Measurements from ENCODE around the gene SLCO4C1.

SLCO4C1 gene

DNA sequence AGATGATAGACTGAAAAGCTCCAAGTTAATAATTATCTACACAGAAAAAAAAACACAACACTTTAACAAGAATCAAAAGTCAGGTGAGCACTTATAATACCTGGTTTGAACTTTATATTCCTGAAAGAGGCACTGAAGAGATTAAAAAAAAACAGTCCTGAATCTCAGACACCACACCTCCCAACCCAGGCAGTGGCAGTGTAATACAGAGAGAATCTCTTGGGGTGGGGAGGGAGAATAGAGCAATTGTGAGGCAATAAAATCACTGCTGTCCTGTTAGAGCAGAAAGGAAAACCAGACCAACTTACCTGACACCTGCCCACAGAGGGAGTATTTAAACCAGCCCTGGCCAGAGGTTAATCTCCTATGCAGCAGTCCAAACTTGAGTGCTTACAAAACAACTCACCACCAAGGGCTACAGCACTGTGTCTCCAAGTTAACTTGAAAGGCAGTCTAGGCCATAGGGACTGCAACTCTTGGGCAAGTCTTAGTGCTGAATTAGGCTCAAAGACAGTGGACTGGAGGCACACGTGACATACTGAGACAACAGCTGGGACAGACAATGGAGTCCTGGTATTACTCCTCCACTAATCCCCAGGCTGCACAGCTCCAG lies 54.2 kb downstream of the SLCO4C1 start:
- no peak overlapping the region for H3K4me3 ChIP-seq (ENCODE audit: low read depth, low read length)
- in situ Hi-C loops (cut with HindIII; ENCODE audit: low sequenced_read_pairs): no loop called here
- TF ChIP-seq, protein P1, sequence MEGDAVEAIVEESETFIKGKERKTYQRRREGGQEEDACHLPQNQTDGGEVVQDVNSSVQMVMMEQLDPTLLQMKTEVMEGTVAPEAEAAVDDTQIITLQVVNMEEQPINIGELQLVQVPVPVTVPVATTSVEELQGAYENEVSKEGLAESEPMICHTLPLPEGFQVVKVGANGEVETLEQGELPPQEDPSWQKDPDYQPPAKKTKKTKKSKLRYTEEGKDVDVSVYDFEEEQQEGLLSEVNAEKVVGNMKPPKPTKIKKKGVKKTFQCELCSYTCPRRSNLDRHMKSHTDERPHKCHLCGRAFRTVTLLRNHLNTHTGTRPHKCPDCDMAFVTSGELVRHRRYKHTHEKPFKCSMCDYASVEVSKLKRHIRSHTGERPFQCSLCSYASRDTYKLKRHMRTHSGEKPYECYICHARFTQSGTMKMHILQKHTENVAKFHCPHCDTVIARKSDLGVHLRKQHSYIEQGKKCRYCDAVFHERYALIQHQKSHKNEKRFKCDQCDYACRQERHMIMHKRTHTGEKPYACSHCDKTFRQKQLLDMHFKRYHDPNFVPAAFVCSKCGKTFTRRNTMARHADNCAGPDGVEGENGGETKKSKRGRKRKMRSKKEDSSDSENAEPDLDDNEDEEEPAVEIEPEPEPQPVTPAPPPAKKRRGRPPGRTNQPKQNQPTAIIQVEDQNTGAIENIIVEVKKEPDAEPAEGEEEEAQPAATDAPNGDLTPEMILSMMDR (IDR thresholded peaks at IDR 0.05; ENCODE audit: low read depth, low read length, missing control alignments): no peak
- DNase-seq (ENCODE audit: low read depth): no peak

DNA sequence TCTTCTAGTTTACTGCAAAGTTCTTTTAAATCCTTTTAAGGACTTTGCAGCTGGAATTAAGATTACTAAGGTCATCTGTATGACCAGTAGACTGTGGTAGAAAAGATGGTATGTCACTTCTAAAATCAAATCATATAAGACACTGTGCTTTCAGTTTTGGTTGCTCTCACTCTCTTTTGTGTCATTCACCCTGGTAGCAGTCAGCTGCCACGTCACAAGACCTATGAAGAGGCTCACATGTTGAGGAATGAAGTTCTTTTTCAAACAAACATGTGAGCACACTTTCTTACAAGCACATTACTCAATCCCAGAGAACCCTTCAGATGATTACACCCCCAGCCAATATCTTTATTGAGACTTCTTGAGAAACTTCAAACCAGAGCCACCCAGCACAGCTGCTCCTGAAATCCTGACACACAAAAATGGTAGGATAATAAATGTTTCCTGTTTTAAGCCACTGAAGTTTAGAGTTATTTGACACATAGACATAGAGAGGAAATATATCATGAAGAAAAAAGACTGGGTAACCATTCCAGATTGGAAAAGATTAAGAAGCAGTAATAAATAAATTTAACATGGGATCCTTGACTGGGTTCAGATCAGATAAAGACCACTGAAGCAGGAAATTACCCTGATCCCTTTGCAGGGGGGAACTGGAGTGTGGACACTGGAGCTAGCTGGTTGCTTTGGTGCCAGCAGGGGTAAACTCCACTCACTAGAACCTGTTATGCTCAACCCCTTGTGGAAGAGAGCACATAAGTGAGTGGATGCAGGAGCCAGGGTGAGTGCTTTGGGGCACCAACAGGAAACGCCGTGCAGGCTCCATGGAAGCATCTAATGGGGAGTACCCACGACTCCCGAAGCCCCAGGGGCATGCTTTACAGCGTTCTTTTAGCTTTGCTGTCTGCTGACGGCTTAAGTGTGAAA lies 64.1 kb downstream of the SLCO4C1 start:
- TF ChIP-seq, protein P1 (IDR thresholded peaks at IDR 0.05; ENCODE audit: low read depth, low read length, missing control alignments): no peak
- H3K4me3 ChIP-seq (ENCODE audit: low read depth, low read length): no peak overlapping the region
- in situ Hi-C loops (cut with HindIII; ENCODE audit: low sequenced_read_pairs): no loop called here
- no peak for DNase-seq (ENCODE audit: low read depth)

DNA sequence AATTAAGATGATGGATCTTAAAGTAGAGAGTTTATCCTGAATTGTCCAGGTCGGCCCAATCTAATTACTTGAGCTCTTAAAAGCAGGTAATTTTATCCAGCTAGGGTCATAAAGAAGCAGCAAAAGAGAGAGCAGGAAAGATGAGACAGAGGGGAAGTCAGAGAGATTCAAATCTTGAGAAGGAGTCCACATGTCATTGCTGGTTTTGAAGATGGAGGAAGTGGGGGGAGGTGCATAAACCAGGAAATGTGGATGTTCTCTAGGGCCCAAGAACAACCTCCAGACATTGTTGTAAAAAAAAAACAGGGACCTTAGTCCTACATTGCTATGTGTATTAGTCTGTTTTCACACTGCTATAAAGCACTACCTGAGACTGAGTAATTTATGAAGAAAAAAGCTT lies 66.4 kb downstream of the SLCO4C1 start:
- TF ChIP-seq, protein P1 (IDR thresholded peaks at IDR 0.05; ENCODE audit: low read depth, low read length, missing control alignments): no peak
- DNase-seq (ENCODE audit: low read depth): no peak
- in situ Hi-C loops (cut with HindIII; ENCODE audit: low sequenced_read_pairs): no loop called here
- H3K4me3 ChIP-seq (ENCODE audit: low read depth, low read length): no peak overlapping the region

DNA sequence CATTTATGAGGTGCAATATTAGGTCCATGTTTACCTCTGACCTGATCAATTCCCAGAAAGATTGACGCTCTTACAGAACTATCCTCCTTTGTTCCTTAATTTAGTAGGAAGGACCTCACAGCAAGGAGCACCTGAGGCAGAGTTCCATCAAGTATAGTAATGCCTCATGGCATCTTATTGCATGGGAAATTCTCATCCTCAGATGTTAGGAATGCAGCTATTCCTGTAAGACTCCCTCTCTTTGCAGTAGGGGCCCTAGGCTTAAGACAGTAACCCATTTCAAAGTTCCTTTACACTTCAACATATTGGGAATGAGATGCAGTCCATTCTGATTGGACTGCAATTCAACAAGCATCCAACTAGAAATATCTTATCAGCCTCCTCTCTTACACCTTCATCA lies 69.8 kb downstream of the SLCO4C1 start:
- no peak overlapping the region for H3K4me3 ChIP-seq (ENCODE audit: low read depth, low read length)
- DNase-seq (ENCODE audit: low read depth): no peak
- TF ChIP-seq, protein P1 (IDR thresholded peaks at IDR 0.05; ENCODE audit: low read depth, low read length, missing control alignments): no peak
- in situ Hi-C loops (cut with HindIII; ENCODE audit: low sequenced_read_pairs): no loop called here

DNA sequence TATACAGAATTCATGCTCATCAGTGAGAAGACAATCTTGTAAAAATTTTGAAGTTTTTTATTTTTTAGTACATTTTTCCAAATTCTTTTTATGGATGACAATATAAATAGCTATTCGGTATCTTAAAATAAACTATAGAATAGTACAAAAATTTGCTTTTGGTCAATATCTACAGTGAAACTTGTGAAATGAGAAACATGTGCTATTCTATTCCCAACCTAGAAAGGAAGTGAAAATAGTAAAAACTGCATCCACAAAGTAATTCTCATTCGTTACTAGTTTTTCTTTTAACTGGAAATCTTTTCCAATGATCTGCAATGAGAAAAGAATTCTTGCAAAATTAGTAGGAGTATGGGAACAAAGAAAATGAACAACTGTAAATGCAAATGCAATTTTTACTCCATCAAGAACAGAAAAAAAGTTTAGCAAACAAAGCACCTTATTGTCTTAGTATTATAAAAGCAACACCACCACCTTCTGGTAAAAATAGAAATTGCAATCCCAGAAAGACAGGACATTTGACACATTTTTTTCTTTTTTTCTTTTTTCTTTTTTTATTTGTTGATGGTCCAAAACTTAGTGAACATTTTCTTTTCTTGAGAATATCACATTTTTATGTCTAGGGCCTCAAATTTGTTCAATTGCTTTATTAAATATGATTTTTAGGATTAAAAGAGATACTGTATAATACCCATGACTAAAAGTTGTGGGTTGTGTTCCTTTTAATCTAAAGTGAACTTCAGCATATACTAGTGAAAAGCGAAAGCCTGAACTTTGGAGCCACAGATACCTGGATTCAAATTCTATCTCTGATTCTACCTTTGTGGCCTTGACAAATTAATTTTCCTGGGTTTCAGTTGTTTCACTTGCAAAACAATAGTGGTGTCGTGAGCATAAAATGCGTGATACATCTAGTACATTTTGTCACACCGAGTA lies 72.3 kb downstream of the SLCO4C1 start:
- TF ChIP-seq, protein P1 (IDR thresholded peaks at IDR 0.05; ENCODE audit: low read depth, low read length, missing control alignments): peak; percentile 21
- peak; percentile 11 for DNase-seq (ENCODE audit: low read depth)
- in situ Hi-C loops (cut with HindIII; ENCODE audit: low sequenced_read_pairs): no loop called here
- H3K4me3 ChIP-seq (ENCODE audit: low read depth, low read length): no peak overlapping the region

DNA sequence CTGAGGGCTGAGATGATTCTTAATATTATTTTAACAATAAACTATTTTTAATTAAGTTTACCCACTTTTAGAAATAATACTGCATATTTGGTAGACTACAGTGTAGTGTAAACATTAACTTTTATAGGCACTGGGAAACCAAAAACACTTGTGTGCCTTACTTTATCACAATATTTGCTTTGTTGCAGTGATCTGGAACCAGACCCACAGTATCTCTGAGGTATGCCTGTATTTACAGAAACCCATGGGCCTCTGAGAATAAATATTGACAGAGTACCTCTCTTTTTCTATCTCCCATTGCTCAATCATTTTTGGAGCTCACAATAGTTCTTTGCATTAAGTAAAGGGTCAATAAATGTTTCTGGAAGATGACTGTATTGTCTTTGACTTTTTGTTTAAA lies 73.3 kb downstream of the SLCO4C1 start:
- TF ChIP-seq, protein P1 (IDR thresholded peaks at IDR 0.05; ENCODE audit: low read depth, low read length, missing control alignments): no peak
- in situ Hi-C loops (cut with HindIII; ENCODE audit: low sequenced_read_pairs): no loop called here
- no peak for DNase-seq (ENCODE audit: low read depth)
- H3K4me3 ChIP-seq (ENCODE audit: low read depth, low read length): no peak overlapping the region
